ENCODE measurements around the gene TMEM59L.
"Not testable (repeated sequence)": the region's sequence is repeated elsewhere in the genome, so short reads cannot be mapped to it uniquely, and the experiment has no call there.

The TMEM59L gene

GRCh38 chr19:18612772-18613588 lies at the start of gene TMEM59L:
TMEM59L (plus strand) TSS chr19:18612870; CDS start chr19:18612959, 89 bp downstream.
- DNase-seq (ENCODE audit: low spot score): no peak

- no peak for DNase-seq (ENCODE audit: low spot score)
Observed at GRCh38 chr19:18566953-18567352, 45.7 kb upstream of the TMEM59L start.

- DNase-seq (ENCODE audit: low spot score): no peak
Observed at GRCh38 chr19:18568367-18568766, 44.3 kb upstream of the TMEM59L start.

GRCh38 chr19:18571564-18572344 lies 40.9 kb upstream of the TMEM59L start, which contains the start of gene UBA52:
UBA52 (plus strand) TSS chr19:18571857; CDS start chr19:18573301, 1,444 bp downstream.
- DNase-seq (ENCODE audit: low spot score): peak; percentile 99

GRCh38 chr19:18574691-18575291 lies 37.9 kb upstream of the TMEM59L start:
- no peak for DNase-seq (ENCODE audit: low spot score)

- DNase-seq (ENCODE audit: low spot score): no peak
Observed at GRCh38 chr19:18576383-18576782, 36.3 kb upstream of the TMEM59L start.

GRCh38 chr19:18577365-18577914 lies 35.2 kb upstream of the TMEM59L start:
- no peak for DNase-seq (ENCODE audit: low spot score)

- DNase-seq (ENCODE audit: low spot score): no peak
Observed at GRCh38 chr19:18580311-18580710, 32.4 kb upstream of the TMEM59L start.

- no peak for DNase-seq (ENCODE audit: low spot score)
Observed at GRCh38 chr19:18586306-18586705, 26.4 kb upstream of the TMEM59L start.

- no peak for DNase-seq (ENCODE audit: low spot score)
Observed at GRCh38 chr19:18587561-18587960, 25.1 kb upstream of the TMEM59L start.

GRCh38 chr19:18587962-18588610 lies 24.6 kb upstream of the TMEM59L start:
- no peak for DNase-seq (ENCODE audit: low spot score)

GRCh38 chr19:18588611-18589379 lies 23.9 kb upstream of the TMEM59L start, which contains the start of gene REX1BD:
REX1BD (plus strand) TSS chr19:18588798; CDS start chr19:18588802, 4 bp downstream.
- DNase-seq (ENCODE audit: low spot score): peak; percentile 89

- DNase-seq (ENCODE audit: low spot score): peak; percentile 59
Observed at GRCh38 chr19:18589380-18590272, 23.0 kb upstream of the TMEM59L start.

GRCh38 chr19:18590273-18591272 lies 22.1 kb upstream of the TMEM59L start:
- DNase-seq (ENCODE audit: low spot score): peak; percentile 53

GRCh38 chr19:18591735-18592385 lies 20.8 kb upstream of the TMEM59L start:
- DNase-seq (ENCODE audit: low spot score): no peak

- DNase-seq (ENCODE audit: low spot score): not testable (repeated sequence)
Observed at GRCh38 chr19:18592732-18593131, 19.9 kb upstream of the TMEM59L start.

GRCh38 chr19:18593367-18594095 lies 19.1 kb upstream of the TMEM59L start:
- no peak for DNase-seq (ENCODE audit: low spot score)
